Adrenal gland (tissue), 12 donors: ENCODE results near the gene ITPKB. TPM values are rescaled to one million over a fixed set of nuclear protein-coding genes. Genes with fewer than 3 reads are reported as not detected.
"Not testable (repeated sequence)": the region's sequence is repeated elsewhere in the genome, so short reads cannot be mapped to it uniquely, and the experiment has no call there.

ENCODE experiments used
- DNase-seq, 7 donors: peaks; one replicate each; pipeline ENCODE4 v3.0.0-alpha.2; 2019 to 2020
- H3K27ac ChIP-seq, 5 donors: fragments of 200-600 bp; sonication (generic) in 4 of 5; 1 replicate in 3 of 5; 2 replicates in 2 of 5; pipeline versions ENCODE4 v1.5.1 to v1.8.0; 2016 to 2020; ENCODE audit warnings: mild to moderate bottlenecking in 1 of 5
- H3K27me3 ChIP-seq: fragments of 200-600 bp; 2 replicates; pipeline ENCODE4 v1.8.0; 2021
- H3K36me3 ChIP-seq, 2 donors: fragments of 200-600 bp; replicated peaks in 1 of 2; 1 replicate in 1 of 2; 2 replicates in 1 of 2; pipeline versions ENCODE4 v1.5.1 to v1.8.0; 2018 to 2022
- H3K4me1 ChIP-seq, 2 donors: fragments of 200-600 bp; replicated peaks in 1 of 2; 1 replicate in 1 of 2; 2 replicates in 1 of 2; pipeline versions ENCODE4 v1.5.1 to v1.8.0; 2018 to 2021
- H3K4me3 ChIP-seq, 4 donors: fragments of 200-600 bp; sonication (generic) in 3 of 4; one replicate each; pipeline ENCODE4 v1.5.1; 2016 to 2018
- H3K9me3 ChIP-seq, 3 donors: fragments of 200-600 bp; sonication (generic) in 1 of 3; replicated peaks in 1 of 3; 1 replicate in 2 of 3; 2 replicates in 1 of 3; pipeline versions ENCODE4 v1.5.1 to v1.8.0; 2016 to 2021
- CTCF ChIP-seq, 6 experiments: fragments of 450-650 bp in 4 of 6; fragments of 200-600 bp in 2 of 6; sonication (generic) in 1 of 6; IDR thresholded peaks; 1 replicate in 5 of 6; 2 replicates in 1 of 6; pipeline versions ENCODE4 v1.5.1 to v1.8.0; 2016 to 2021; ENCODE audit warnings: antibody characterized with exemption in 6 of 6, mild to moderate bottlenecking in 2 of 6, moderate library complexity in 1 of 6
- POLR2A ChIP-seq, 2 donors: fragments of 450-650 bp; IDR thresholded peaks; one replicate each; pipeline ENCODE4 v1.6.1; 2017; ENCODE audit warnings: antibody characterized with exemption in 2 of 2, mild to moderate bottlenecking in 2 of 2, moderate library complexity in 1 of 2
- WGBS, 4 donors: extraction: QIAGEN DNeasy Blood & Tissue Kit in 2 of 4; methylation state at CpG; one replicate each; pipeline versions ENCODE4 v1.1.5 to v1.1.7; 2013 to 2017; 5-methylcytosine and 5-hydroxymethylcytosine counted together
- intact Hi-C, 2 donors: fragments of 100-400 bp; cut with DNase I; formaldehyde crosslinking; loops; one replicate each; pipeline versions ENCODE4 v1.14.1 to v1.15.0; 2022 to 2023
- polyA plus RNA-seq, 3 donors: library from polyadenylated mRNA; stranded (reverse); fragments of 200-250 nt in 2 of 3; fragments of 350-450 nt in 1 of 3; fragmentation: Illumina TruSeq in 1 of 3; extraction: RNeasy Lipid Tissue Mini Kit (QIAGEN cat#74804) in 1 of 3; gene quantifications; one replicate each; pipeline ENCODE4 v1.2.3, GENCODE V29; 2013 to 2014
- total RNA-seq, 9 donors: library from RNA; depleted of rRNA in 4 of 9; stranded (reverse); fragments of >200 nt in 4 of 9; fragments of 120-200 nt in 1 of 9; fragmentation: NEBNext Ultra II Directional in 1 of 9; extraction: Animal tissue kit (Norgen Biotek cat#: 25700) in 1 of 9; gene quantifications; one replicate each; pipeline versions ENCODE4 v1.1.0 to v1.2.4, GENCODE V29; 2013 to 2023
- donor health status: healthy with polysubstance abuse.
- donor health status: Bipolar disorder and iron deficiency.
- donor health status: DM: yes; HTN: yes; CAD: no.
- donor health status: DM: no; HTN: no; CAD: no.
- donor health status: DM: no; HTN: no; CAD: no.
- donor health status: DM: yes; HTN: yes; CAD: no.

Gene ITPKB
- total and polyA plus RNA-seq, 12 donors, result 2.3 to 22.7 (median 13.0) TPM

- Histone ChIP-seq H3K27me3 (no peaks in the 10 kb centered on the region), H3K9me3 (no peaks in the 10 kb centered on the region), H3K4me1 (no peaks in the 10 kb centered on the region), H3K4me3 (no peak overlapping the region), H3K27ac (no peak overlapping the region), H3K36me3 (no peaks in the 10 kb centered on the region)
- TF ChIP-seq CTCF (IDR thresholded peaks at IDR 0.05) (no peak), POLR2A (IDR thresholded peaks at IDR 0.05) (no peak)
- DNase-seq, result no peak
- intact Hi-C loops, result no loop called here
- WGBS, 4 donors, result 40 to 77% (median 61%) methylated on average over 1 of the region's 1 CpG
These were observed 122.4 kb downstream of the ITPKB start for GRCh38 chr1:226616636-226617035.

GRCh38 chr1:226615876-226616275 is 123.2 kb downstream of the ITPKB start:
- Histone ChIP-seq H3K4me3 (no peak overlapping the region), H3K36me3 (no peaks in the 10 kb centered on the region), H3K27ac (no peak overlapping the region), H3K27me3 (no peaks in the 10 kb centered on the region), H3K9me3 (no peaks in the 10 kb centered on the region), H3K4me1 (no peaks in the 10 kb centered on the region)
- 80 to 90% (median 82%) methylated on average over 6 to 9 of the region's 9 CpGs for WGBS, 4 donors
- intact Hi-C loops, result no loop called here
- TF ChIP-seq POLR2A (IDR thresholded peaks at IDR 0.05) (no peak), CTCF (IDR thresholded peaks at IDR 0.05) (no peak)
- no peak for DNase-seq

DNA sequence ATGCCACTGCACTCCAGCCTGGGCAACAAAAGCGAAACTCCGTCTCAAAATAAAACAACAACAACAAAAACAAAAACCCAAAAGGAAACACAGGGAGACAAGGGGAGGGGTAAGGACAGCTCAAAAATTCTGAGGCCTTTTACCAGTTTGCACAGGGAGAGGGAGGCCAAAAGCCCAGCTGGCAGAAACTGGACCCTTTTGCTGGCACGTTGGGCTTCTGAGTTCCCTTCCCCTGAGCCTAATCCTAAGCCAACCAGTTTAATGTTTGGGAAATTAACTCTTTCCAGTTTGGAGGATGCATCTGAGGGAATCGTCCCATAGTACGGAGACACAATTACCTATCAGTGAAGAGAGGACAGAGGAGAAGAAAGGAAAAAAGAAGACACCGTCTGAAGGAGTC is 127.1 kb downstream of the ITPKB start:
- H3K27me3 ChIP-seq, H3K4me1 ChIP-seq, H3K27ac ChIP-seq, DNase-seq, H3K36me3 ChIP-seq, H3K9me3 ChIP-seq, H3K4me3 ChIP-seq, intact Hi-C loops: not testable (repeated sequence)
- WGBS, 4 donors, result 68 to 84% (median 79%) methylated on average over 6 of the region's 6 CpGs

DNA sequence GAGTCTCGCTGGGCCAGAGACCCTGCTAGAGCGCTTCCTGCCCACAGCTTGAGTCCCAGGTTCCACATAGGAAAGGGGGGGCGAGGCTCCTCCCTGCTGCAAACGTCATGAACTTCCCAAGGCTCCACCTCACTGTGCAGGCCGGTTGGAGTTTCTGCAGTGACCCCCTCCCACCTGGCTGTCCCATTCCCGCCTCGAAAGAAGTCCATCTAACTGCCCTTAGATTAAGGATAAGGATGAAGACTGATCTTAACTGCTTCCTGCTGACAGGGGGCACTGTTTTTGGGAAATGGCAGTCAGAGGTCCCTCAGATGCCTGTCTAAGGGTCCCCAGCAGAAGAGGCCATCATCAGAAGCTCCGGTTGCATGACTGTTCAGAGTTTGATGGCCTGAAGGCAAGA is 127.8 kb downstream of the ITPKB start:
- H3K4me3 ChIP-seq, result no peak overlapping the region
- H3K27me3 ChIP-seq, result peaks cover 6% of the 10 kb centered on the region
- H3K4me1 ChIP-seq, result no peaks in the 10 kb centered on the region
- WGBS, 4 donors, result 62 to 67% (median 62%) methylated on average over 5 to 8 of the region's 8 CpGs
- DNase-seq, result no peak
- no peak overlapping the region for H3K27ac ChIP-seq
- TF ChIP-seq POLR2A (IDR thresholded peaks at IDR 0.05), result no peak
- no peak for TF ChIP-seq CTCF (IDR thresholded peaks at IDR 0.05)
- no peaks in the 10 kb centered on the region for H3K9me3 ChIP-seq
- intact Hi-C loops, result no loop called here
- H3K36me3 ChIP-seq, result no peaks in the 10 kb centered on the region

DNA sequence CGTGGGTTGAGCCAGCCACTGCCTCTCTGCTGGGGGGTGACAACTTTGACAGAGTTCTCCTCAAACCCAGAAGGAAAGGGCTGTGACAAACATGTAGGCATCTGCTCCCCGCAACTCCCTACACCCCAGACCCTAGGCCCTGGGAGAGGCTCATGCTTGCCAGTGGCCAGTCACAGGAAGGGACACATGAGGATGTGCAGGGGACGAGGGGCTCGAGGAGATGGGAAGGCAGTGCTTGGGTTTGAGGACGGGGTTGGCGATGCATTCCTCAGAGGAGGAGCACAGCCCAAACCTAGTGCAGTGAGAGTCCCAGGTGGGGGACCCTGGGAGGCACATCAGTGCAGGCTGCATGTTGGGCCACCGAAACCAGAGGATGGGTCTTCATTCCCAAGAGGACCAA is 128.4 kb downstream of the ITPKB start:
- TF ChIP-seq CTCF (IDR thresholded peaks at IDR 0.05), result no peak
- no peak for TF ChIP-seq POLR2A (IDR thresholded peaks at IDR 0.05)
- H3K36me3 ChIP-seq, result no peaks in the 10 kb centered on the region
- peaks cover 6% of the 10 kb centered on the region for H3K27me3 ChIP-seq
- no peaks in the 10 kb centered on the region for H3K4me1 ChIP-seq
- H3K9me3 ChIP-seq, result no peaks in the 10 kb centered on the region
- no peak for DNase-seq
- whole genome bisulfite sequencing, 4 donors, result 79 to 92% (median 83%) methylated on average over 5 to 7 of the region's 7 CpGs
- H3K27ac ChIP-seq, result no peak overlapping the region
- H3K4me3 ChIP-seq, result no peak overlapping the region
- intact Hi-C loops, result no loop called here
